Esophagus squamous epithelium (tissue), 4 donors: Measurements from ENCODE around the gene PAX6.

Experiments
- POLR2A ChIP-seq, 4 donors: fragments of 450-650 bp; IDR thresholded peaks; one replicate each; pipeline ENCODE4 v1.6.1; 2017; ENCODE audit warnings: antibody characterized with exemption in 4 of 4, mild to moderate bottlenecking in 4 of 4, moderate library complexity in 3 of 4
- TF ChIP-seq, protein P1 (sequence below), 6 experiments: fragments of 450-650 bp in 4 of 6; fragments of 200-600 bp in 2 of 6; sonication (generic) in 2 of 6; IDR thresholded peaks; one replicate each; pipeline ENCODE4 v1.5.1; 2016 to 2019; ENCODE audit warnings: antibody characterized with exemption in 6 of 6, mild to moderate bottlenecking in 4 of 6, moderate library complexity in 4 of 6

DNA sequence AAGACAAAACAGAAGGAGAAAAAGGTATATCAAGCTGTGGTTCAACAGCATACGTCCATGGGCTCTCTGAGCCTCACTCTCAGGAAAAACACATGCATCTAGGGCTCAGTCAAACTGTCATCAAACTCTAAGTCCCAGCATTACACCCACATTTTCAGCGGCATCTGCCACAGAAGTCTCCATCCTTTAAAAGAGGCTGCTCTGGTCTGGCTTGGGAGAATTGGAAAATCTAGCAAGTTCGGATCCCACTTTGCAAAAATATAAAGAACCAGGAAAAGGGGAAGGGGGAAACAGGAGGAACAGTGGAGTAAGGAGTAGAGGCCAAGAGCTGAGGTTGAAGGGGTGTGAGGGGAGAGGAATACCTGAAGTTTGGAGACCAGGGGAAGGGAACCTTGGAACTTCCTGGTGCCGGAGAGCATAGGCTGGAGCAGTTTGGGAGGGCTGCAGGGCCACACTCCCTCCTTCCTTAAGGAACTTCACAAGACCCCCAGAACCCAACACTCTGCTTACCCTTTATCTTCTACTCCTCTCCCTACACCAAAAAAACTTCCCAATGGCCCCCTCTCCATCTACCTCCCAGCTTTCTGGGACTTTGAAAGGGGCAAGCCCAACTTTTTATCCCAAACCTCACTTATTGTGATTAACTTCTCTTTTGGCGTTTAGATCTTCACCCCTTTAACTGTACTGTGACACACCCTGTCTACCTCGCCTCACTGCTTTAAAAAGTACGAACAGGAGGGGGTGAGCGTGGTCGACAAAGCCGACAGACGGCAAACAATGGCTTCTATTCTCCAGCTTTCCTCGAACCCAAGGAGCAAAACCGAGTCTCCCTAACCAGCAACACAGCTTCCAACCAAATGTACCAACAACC, 4.0 kb downstream of the PAX6 start:
- TF ChIP-seq, protein P1, sequence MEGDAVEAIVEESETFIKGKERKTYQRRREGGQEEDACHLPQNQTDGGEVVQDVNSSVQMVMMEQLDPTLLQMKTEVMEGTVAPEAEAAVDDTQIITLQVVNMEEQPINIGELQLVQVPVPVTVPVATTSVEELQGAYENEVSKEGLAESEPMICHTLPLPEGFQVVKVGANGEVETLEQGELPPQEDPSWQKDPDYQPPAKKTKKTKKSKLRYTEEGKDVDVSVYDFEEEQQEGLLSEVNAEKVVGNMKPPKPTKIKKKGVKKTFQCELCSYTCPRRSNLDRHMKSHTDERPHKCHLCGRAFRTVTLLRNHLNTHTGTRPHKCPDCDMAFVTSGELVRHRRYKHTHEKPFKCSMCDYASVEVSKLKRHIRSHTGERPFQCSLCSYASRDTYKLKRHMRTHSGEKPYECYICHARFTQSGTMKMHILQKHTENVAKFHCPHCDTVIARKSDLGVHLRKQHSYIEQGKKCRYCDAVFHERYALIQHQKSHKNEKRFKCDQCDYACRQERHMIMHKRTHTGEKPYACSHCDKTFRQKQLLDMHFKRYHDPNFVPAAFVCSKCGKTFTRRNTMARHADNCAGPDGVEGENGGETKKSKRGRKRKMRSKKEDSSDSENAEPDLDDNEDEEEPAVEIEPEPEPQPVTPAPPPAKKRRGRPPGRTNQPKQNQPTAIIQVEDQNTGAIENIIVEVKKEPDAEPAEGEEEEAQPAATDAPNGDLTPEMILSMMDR (IDR thresholded peaks at IDR 0.05) = no peak
- no peak for TF ChIP-seq POLR2A (IDR thresholded peaks at IDR 0.05)
